ENCODE results near the gene TMSB4Y. TPM values are rescaled to one million over a fixed set of nuclear protein-coding genes. Genes with fewer than 3 reads are reported as not detected.

TMSB4Y gene
- total RNA-seq, 1 donor from 2014 or later = 1.3 TPM

Other genes starting within 250 kb of the TMSB4Y start
- 23.1 and 26.4 TPM in 2 replicates for gene UTY, start 223.9 kb upstream of the TMSB4Y start, total RNA-seq